Islet of Langerhans (tissue), 1 donor: ENCODE data around the gene CHRNE.
"Not testable (repeated sequence)": the region's sequence is repeated elsewhere in the genome, so short reads cannot be mapped to it uniquely, and the experiment has no call there.

Experiments used
- FAIRE-seq: peaks from one replicate; lab custom pipeline; 2011; peaks lifted over from hg19 to GRCh38; lab: Jason Lieb, UNC

Gene CHRNE

DNA sequence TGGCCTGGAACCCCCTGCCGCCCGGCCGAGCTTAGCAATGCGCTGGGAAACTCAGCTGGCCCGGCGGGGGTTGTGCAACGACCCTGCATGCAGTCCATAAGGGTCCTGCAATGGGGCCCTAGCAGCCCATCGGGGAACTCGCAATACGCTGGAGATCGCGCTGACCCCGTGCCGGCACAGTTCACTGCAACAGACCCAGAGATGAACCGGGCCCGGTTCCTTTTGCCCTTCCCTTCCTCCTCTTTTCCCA lies 36.6 kb upstream of the CHRNE start:
- no peak for FAIRE-seq

DNA sequence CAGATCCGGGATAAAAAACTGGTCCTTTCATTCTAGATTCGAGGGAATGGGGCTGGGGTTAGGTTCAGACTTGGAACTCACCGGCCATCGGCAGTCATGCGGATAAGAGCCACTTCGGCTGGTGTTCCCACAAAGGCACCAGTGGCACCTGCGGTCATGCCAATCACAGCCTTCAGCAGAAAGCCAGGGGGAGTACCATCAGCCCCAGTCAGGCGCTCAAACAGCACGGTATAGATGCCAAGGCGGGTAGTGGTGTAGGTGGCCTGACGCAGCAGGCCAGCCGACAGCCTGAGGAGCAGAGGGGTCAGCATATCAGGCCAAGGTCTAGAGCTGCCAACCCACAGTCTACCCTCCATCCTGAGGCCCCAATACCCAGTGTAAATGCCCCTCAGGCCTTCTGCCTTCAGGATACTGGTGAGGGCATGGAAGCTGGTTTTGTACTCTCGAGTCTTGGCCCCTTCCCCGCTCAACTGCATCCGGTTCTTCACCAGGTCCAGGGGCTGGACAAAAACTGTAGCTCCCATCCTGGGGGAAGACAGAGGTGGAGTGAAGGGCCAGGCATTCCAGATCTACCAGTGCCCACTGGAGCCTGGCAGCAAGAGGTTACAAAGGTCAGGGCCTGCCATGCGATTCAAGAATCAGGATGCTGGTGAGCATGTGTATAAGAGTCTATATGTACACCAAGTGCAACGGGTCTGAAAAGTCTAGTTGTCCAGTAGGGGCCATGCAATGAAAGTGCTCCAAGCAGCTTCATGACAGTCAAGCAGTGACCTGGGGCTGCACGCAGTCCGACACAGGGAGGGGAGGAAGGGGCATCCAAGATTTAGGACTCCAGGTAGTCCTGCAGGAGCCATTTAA lies 36.0 kb upstream of the CHRNE start:
- no peak for FAIRE-seq

DNA sequence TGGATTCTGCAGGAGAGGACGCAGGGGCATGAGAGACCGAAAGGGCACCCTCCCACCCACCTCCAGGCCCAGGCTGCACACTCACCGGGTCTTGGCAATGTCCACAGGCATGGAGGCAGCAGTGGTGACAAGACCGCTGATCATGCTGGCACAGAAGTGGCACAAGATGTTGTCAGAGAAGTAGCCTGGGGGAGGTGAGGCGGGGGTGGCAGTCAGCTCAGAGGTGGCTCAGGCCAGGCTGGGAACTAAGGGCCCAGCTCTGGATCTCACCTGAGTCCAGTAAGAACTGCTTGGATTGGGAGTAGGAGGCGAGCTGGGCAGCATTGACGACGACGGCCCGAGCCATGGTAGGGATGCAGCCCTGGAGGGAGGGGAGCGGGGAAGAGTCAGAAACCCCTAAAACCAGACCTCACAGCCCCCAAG lies 35.2 kb upstream of the CHRNE start:
- FAIRE-seq: no peak

DNA sequence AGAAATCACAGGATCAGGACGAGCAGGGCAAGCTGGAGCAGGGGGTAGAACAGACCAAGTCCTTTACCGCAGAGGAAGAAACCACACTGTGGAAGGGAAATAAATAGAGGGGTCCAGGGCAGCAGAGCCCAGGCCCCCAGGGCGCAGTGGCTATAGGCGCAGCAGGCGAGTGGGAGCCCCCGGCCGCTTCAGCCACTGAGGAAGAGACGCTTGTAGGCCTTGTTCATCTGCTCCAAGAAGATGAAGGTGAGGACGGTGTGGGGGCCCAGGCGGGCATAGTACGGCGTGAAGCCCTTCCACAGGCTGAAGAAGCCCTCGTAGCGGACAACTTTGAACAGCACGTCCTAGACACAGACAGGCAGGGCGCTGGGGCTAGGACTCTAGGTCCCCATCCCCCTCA lies 34.7 kb upstream of the CHRNE start:
- FAIRE-seq: no peak

DNA sequence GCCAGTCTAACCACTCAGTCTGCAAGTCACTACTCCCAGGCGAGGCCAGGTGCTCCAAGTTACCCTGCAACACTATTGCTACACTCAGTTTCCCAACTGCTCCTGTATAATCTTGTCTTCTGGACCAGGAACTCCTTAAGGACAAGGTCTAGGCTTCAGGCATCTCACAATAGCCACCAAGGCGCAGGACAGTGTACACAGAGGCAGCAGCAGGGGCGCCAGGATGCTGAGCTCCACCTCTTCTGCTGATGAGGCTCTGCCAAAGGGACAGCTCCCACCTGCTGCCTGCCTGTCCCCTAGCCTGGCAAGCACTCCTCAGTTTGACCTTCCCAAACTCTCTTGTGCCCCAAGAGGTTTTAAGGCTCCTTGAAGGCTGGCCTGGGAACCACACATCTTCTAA lies 33.5 kb upstream of the CHRNE start:
- no peak for FAIRE-seq

DNA sequence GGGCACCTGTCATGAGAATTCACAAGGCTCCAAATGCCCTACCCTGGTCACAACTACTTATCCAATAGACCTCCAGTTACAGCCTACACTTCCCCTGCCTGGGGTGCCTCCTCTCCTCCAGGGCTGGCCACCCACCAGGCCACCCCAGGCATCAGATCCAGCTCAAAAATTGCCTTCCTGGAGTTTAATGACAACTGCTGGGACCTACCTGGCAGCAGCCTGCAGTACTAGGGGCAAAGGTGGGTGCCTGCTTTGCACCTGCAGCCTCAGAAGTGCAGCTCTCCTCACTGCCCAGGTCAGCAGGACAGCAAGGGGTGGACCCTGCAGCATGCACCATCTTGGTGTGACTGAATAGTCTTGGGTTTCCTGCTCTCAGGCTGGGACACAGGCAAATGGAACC lies 32.8 kb upstream of the CHRNE start:
- no peak for FAIRE-seq

DNA sequence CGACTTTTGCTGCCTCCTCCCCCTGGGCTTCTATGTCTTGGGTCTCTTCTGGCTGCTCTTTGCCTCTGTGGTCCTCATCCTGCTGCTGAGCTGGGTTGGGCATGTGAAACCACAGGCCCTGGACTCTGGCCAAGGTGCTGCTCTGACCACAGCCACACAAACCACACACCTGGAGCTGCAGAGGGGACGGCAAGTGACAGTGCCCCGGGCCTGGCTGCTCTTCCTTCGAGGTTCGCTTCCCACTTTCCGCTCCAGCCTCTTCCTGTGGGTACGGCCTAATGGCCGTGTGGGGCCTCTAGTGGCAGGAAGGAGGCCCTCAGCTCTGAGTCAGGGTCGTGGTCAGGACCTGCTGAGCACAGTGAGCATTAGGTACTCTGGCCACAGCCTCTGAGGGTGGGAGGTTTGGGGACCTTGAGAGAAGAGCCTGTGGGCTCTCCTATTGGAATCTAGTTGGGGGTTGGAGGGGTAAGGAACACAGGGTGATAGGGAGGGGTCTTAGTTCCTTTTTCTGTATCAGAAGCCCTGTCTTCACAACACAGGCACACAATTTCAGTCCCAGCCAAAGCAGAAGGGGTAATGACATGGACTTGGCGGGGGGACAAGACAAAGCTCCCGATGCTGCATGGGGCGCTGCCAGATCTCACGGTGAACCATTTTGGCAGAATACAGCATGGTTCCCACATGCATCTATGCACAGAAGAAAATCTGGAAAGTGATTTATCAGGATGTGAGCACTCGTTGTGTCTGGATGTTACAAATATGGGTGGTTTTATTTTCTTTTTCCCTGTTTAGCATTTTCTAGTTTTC lies 31.5 kb upstream of the CHRNE start:
- no peak for FAIRE-seq

DNA sequence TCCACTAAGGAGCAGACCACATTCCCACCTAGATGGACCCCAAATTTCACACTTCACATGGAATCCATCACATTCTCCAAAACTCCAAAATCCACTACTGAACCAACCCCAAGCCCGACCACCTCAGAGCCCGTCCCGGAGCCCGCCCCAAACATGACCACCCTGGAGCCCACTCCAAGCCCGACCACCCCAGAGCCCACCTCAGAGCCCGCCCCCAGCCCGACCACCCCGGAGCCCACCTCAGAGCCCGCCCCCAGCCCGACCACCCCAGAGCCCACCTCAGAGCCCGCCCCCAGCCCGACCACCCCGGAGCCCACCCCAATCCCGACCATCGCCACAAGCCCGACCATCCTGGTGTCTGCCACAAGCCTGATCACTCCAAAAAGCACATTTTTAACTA lies 30.7 kb upstream of the CHRNE start:
- no peak for FAIRE-seq

DNA sequence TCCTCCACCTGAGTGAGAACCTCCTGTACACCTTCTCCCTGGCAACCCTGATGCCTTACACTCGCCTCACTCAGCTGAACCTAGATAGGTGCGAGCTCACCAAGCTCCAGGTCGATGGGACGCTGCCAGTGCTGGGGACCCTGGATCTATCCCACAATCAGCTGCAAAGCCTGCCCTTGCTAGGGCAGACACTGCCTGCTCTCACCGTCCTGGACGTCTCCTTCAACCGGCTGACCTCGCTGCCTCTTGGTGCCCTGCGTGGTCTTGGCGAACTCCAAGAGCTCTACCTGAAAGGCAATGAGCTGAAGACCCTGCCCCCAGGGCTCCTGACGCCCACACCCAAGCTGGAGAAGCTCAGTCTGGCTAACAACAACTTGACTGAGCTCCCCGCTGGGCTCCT lies 29.9 kb upstream of the CHRNE start:
- FAIRE-seq: no peak

DNA sequence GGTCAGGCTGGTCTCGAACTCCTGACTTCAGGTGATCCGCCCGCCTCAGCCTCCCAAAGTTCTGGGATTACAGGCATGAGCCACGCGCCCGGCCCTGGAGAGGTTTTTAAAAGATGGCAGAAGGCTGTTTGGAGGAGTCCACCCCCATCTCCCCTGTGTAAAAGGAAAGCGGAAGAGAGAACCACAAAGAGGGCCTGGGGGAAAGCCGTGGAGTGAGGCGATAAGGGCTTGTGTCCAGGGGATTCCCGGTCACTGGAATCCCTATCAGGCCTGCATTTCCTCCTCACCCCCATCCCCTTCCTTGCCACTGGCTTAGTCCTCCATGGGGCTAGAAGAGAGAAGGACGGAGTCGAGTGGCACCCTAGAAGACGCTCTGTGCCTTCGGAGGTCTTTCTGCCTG lies 29.1 kb upstream of the CHRNE start, which contains the start of gene GP1BA:
Gene GP1BA, plus strand, starts transcription at position 315 of the 400 bp plus-strand sequence. CDS start 328 bp downstream, outside the sequence.
- no peak for FAIRE-seq

DNA sequence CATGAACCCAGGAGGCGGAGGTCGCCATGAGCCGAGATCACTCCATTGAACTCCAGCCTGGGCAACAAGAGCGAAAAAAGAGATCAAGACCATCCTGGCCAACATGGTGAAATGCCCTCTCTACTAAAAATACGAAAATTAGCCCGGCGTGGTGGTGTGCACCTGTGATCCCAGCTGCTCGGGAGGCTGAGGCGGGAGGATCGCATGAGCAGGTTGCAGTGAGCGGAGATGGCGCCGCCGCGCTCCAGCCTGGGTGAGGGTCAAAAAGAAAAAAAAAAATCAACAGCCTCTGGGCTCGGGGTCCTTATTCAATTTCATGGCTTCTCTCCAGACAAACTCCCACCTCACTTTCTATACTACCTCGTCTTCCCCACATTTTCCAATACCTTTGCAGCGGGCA lies 26.0 kb upstream of the CHRNE start:
- no peak for FAIRE-seq

DNA sequence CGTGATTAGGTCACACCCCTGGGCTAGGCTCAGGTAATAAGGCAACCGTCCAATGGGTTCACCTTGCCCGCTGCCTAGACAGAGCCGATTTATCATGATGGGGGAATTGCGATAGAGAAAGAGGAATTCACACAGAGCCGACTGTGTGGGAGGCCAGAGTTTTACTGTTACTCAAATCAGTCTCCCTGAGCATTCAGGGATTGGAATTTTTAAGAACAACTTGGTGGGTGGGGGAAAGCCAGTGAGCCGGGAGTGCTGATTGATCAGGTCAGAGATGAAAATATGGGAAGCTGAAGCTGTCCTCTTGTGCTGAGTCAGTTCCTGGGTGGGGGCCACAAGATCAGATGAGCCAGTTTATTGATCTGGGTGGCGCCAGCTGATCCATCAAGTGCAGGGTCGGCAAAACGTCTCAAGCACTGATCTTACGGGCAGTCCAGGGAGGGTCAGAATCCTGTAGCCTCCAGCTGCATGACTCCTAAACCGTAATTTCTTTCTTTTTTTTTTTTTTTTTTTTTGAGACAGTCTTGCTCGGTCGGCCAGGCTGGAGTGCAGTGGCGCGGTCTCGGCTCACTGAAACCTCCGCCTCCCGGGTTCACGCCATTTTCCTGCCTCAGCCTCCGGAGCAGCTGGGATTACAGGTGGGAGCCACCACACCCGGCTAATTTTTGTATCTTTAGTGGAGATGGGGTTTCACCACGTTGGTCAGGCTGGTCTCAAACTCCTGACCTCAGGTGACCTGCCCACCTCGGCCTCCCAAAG lies 23.9 kb upstream of the CHRNE start:
- not testable (repeated sequence) for FAIRE-seq

DNA sequence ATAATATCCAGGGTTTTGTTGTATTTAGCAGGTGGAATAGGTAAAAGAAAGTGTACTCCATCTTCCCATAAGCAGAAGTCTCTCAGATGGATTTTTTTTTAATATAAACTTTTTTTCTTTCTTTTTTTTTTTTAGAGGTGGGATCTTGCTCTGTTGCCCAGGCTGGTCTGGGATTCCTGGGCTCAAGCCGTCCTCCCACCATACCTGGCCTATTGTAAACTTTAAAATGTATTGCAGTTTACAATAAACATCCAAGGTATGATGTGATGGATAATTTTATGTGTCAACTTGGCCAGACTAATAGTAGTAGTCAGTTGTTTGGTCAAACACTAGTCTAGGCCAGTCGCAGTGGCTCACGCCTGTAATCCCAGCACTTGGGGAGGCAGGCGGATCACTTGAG lies 18.4 kb upstream of the CHRNE start:
- no peak for FAIRE-seq

DNA sequence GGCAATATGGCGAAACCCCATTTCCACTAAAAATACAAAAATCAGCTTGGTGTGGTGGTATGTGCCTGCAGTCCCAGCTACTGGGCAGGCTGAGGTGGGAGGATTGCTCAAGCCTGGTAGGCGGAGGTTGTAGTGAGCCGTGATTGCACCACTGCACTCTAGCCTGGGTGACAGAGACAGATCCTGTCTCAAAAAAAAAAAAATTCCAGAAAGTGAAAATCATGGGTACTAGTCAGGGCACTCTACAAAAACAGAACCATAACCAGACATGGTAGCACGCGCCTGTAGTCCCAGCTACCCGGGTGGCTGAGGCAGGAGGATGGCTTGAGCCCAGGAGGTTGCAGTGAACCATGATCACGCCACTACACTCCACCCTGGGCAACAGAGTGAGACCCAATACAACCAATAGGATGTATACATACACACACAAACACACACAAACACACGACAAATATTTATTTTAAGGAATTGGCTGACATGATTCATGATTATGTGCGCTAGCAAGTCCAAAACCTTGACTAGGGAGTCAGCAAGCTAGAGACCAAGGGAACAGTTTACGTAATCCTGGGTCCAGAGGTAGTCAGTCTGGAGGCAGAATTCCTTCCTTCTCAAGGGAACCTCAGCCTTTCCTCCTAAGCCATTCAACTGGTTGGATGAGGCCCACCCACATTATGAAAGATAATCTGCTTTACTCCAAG lies 17.6 kb upstream of the CHRNE start:
- FAIRE-seq: no peak

DNA sequence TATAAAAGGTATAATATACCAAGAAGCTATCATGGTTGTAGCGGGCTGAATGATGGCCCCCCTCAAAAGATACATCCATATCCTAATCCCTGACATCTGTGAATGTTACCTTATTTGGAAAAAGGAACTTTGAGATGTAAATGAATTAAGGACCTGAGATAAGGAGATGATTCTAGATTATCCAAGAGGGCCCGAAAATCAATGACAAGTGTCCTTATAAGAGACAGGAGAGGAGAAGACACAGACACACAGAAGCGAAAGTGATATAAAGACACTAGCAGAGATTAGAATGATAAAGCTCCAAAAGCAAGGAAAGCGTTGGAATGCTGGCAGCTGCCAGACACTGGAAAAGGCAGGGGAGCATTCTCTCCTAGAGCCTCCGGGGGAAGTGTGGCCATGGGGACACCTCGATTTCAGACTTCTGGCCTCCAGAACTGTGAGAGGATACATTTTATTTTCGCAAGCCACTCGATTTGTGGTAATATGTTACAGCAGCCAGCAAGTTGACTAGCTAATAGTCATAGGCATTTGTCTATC lies 16.7 kb upstream of the CHRNE start:
- FAIRE-seq: no peak

DNA sequence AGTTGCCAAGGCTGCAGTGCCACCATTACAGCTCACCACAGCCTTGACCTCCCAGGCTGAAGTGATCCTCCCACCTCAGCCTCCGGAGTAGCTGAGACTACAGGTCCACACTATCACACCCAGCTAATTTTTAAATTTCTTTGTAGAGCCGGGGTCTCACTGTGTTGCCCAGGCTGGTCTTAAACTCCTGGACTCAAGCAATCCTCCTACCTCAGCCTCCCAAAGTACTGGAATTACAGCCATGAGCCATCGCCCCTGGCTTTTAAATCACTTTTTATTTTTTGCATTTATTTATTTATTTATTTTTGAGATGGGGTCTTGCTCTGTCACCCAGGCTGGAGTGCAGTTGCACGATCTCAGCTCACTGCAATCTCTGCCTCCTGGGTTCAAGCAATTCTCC lies 11.7 kb upstream of the CHRNE start:
- not testable (repeated sequence) for FAIRE-seq

DNA sequence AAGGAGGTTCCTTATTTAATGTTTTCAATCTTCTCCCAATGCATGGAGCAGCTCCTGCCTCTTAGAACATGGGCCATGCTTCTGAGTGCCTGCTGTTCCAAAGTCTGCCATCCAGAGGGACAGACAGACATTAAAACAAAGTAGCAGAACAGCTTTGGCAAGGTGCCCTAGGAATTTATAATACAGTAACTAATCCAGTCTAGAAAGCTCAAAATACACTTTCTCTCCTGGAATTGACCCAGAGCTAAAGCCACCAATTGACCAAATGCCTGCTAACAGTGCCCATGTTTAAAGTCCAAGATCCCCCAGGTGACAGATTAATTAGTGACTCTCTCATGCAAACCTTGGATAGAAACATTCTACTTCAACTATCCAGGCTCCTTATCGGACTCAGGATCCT lies 11.1 kb upstream of the CHRNE start:
- no peak for FAIRE-seq

DNA sequence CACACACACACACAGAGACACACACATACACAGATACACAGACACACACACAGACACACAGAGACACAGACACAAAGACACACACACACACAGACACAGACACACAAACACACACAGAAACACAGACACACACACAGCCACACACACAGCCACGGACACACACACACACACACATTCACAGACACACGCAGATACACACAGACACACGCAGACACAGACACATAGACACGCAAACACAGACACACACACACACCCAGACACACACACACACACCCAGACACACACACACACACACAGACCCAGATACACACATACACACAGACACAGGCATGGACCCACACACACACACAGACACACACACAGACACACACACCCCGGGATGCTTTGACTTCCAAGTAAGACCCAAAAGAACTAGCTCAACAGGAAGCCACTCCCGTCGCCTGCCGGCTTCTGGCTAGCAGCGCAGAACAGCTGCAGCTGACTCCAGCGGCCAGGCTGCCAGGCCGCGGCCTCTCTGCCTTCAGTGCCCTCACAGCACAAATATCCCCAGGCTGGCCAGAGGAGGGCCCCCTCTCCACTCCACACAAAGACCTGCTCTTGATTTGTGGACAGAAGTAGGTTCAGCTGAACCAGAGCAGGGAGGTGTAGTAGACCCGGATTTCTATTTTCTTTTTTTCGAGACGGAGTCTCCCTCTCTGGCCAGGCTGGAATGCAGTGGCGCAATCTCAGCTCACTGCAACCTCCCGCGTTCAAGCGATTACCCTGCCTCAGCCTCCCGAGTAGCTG lies 6.0 kb upstream of the CHRNE start:
- FAIRE-seq: peak; percentile 30

DNA sequence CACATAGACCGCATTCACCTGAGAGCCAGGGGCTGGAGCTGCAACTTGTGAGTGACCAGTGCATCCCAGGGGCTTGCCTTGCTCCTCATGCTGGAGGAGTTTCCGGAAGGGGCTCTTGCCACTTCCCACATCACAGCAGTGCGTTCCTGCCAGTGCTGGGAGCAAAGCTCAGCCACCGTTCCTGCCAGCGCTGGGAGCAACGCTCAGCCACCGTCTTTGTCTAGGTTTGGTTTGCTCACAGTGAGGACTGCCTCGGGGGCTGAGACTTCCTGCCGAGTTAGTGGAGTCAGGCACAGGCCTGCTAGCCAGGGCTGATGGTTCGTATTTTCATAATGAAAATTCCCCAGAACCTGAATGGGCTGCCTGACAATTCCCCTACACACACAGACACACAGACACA lies 5.4 kb upstream of the CHRNE start:
- no peak for FAIRE-seq

DNA sequence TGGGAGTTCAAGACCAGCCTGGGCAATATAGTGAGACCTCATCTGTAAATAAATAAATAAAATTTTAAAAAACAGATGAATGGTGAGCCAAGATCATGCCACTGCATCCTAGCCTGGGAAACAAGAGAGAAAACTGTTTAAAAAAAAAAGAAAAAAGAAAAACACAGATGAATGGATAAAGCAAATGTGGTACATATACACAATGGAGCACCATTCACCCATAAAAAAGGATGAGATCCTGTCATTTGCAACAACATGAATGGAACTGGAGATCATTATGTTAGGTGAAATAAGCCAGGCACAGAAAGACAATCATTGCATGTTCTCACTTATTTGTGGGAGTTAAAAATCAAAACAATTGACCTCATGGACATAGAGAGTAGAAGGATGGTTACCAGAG lies 3.7 kb upstream of the CHRNE start:
- FAIRE-seq: not testable (repeated sequence)

DNA sequence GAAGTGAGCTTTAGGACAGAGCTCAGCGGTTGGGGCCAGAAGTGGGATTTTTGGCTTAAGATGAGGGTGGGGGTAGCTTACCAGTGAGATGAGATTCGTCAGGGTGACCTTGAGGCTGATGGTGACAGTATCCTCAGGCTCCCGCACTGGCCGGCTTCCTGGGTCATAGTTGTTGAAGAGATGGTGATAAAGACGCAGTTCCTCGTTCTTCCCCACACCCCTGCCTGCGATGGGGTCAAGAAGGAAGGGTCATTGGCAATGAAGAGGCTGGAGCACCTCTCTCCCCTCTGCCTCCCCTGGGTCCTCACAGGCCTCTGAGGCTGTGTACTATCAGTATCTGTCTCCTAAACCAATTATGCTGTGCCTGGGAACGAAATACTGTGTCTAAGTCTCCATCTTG lies 358 bp downstream of the CHRNE start:
- FAIRE-seq: no peak
